Measurements from ENCODE around the gene IRGQ.
"Not testable (repeated sequence)": the region's sequence is repeated elsewhere in the genome, so short reads cannot be mapped to it uniquely, and the experiment has no call there.

Gene IRGQ

DNA sequence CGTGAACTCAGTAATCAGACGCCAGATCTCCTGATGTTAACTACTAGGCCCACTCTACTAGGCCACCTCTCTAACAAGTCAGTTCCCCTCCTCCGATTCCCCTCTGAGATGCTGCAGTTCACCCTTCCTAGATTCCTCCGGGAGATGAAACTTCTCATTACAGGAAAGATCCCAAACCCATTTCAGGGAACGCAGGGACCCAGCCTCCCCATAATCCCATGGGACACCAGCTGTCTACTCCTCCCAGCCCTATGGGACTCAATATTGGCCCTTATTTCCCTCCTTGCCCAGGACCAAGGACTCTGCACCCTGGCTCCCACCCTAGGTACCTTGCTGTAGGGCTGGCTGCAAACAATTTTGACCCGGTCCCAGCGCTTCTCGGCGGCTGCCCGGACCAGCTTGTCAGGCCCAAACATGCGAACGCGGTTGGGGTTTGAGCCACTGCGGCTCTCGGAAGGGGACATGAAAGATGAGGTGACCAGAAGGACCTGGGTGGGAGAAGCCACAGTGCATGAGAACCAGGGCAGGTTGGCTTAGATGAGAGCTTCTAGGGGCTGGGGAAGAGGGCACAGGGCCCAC is 41.5 kb downstream of the IRGQ start:
- DNase-seq (ENCODE audit: low spot score in 2 of 2) = no peak
- H3K27ac Mint-ChIP-seq (ENCODE audit: low read depth) = no peak overlapping the region
- peaks cover 33% of the 10 kb centered on the region for H3K36me3 Mint-ChIP-seq (ENCODE audit: insufficient read depth)
- no peaks in the 10 kb centered on the region for H3K27me3 Mint-ChIP-seq
- no peaks in the 10 kb centered on the region for H3K9me3 Mint-ChIP-seq
- ATAC-seq (replicated peaks; ENCODE audit: extremely low read depth, poor library complexity, severe bottlenecking) = no peak
- H3K4me3 Mint-ChIP-seq = no peak overlapping the region
- peaks cover 24% of the 10 kb centered on the region for H3K4me1 Mint-ChIP-seq

DNA sequence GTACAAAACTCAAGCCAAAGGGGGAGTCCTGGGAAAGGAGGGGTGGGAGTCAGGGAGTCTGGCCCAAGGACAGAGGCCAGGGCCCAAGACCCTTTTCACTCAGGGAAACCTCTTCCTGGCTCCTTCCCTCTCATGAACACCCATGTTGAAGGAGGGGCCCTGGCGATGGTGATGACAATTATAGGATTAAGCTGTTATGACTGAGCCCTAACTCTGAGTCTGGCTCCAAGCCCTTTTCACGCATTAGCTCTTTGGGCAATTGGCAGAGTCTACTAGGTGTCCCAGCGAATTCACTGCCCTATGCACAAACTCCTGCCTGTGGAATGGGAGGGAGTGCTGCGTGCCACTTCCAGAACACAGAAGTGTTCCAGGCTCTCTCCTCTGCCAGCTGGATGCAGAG is 42.3 kb downstream of the IRGQ start:
- no peaks in the 10 kb centered on the region for H3K9me3 Mint-ChIP-seq

DNA sequence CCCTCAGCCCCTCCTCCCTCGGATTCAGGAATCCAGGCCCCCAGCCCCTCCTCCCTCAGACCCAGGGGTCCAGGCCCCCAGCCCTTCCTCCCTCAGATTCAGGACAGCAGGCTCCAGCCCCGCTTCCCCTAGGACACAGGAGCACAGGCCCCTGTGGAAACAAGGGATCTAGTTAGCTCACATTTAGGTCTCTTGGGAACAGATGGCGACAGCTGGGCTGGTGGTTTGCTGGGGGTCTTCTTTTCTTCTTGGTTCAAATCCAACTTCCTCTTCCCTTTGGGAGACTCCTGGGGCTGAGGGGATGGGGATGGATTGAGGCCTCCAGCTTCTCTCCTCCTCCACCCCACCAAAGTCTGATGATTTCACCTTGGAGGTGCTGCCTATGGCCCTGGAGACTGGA is 43.3 kb downstream of the IRGQ start:
- no peaks in the 10 kb centered on the region for H3K27me3 Mint-ChIP-seq
- H3K4me1 Mint-ChIP-seq = peaks cover 24% of the 10 kb centered on the region
- H3K27ac Mint-ChIP-seq (ENCODE audit: low read depth) = peak overlapping the region; percentile 74
- H3K9me3 Mint-ChIP-seq = no peaks in the 10 kb centered on the region
- H3K36me3 Mint-ChIP-seq (ENCODE audit: insufficient read depth) = peaks cover 31% of the 10 kb centered on the region
- DNase-seq (ENCODE audit: low spot score in 2 of 2) (no peak), ATAC-seq (replicated peaks; ENCODE audit: extremely low read depth, poor library complexity, severe bottlenecking) (no peak)
- no peak overlapping the region for H3K4me3 Mint-ChIP-seq

More for the DNA sequence above, 42.3 kb downstream of the IRGQ start:
- peak overlapping the region; percentile 74 for H3K27ac Mint-ChIP-seq (ENCODE audit: low read depth)
- ATAC-seq (replicated peaks; ENCODE audit: extremely low read depth, poor library complexity, severe bottlenecking) = no peak
- H3K27me3 Mint-ChIP-seq = no peaks in the 10 kb centered on the region
- H3K4me1 Mint-ChIP-seq = peaks cover 24% of the 10 kb centered on the region
- peaks cover 33% of the 10 kb centered on the region for H3K36me3 Mint-ChIP-seq (ENCODE audit: insufficient read depth)
- no peak for DNase-seq (ENCODE audit: low spot score in 2 of 2)
- no peak overlapping the region for H3K4me3 Mint-ChIP-seq

DNA sequence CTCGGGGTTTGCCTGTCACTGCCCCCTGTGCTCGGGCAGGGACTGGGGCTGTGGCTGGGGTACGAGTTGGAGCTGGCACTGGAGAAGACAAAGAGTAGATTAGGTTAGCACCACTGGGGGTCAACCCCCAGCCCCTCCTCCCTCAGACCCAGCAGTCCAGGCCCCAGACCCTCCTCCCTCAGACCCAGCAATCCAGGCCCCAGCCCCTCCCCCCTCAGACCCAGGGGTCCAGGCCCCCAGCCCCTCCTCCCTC is 43.8 kb downstream of the IRGQ start:
- H3K27ac Mint-ChIP-seq (ENCODE audit: low read depth) = no peak overlapping the region
- peaks cover 30% of the 10 kb centered on the region for H3K36me3 Mint-ChIP-seq (ENCODE audit: insufficient read depth)
- peaks cover 24% of the 10 kb centered on the region for H3K4me1 Mint-ChIP-seq
- no peak overlapping the region for H3K4me3 Mint-ChIP-seq
- DNase-seq (ENCODE audit: low spot score in 2 of 2) (no peak), ATAC-seq (replicated peaks; ENCODE audit: extremely low read depth, poor library complexity, severe bottlenecking) (no peak)
- no peaks in the 10 kb centered on the region for H3K9me3 Mint-ChIP-seq
- no peaks in the 10 kb centered on the region for H3K27me3 Mint-ChIP-seq

DNA sequence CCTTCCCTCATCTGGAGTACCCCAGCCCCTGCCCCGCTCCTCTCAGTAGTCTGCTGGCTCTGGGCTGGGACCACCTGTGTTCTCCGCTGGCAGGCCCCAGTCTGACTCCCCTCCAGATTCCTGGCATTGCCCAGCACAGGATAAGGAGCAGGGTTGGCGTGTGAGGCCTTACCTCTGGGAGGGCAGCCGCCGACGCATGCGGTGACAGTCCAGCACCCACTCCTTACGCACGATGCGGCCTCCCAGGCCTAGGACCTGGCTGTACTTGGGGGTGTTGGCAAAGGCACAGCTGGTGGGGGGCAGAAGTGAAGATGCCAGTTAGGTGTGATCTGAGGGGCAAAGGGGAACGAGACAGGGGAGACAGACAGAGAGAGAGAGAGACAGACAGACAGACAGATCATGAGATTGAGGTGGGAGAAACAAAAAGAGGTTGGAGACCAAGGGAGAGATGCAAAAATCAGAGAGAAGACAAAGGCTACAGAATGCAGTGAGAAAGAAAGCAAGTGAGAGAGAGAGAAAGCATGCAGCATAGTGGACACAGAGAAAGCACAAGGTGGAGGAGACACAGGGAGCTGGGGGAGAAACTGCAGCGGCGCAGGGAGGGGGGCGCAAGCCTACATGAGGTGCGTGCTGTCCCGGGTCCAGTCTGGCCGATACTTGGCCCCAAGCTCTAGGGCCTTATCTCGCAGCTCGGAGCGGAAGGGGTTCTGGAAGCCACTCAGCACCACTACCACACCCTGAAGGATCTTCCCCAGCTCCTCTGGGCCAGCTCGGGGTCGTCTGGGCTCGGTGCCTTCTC is 44.3 kb downstream of the IRGQ start:
- Mint-ChIP-seq H3K27ac (ENCODE audit: low read depth) (peak overlapping the region; percentile 64), H3K4me3 (no peak overlapping the region), H3K4me1 (peaks cover 24% of the 10 kb centered on the region), H3K9me3 (no peaks in the 10 kb centered on the region), H3K27me3 (no peaks in the 10 kb centered on the region), H3K36me3 (ENCODE audit: insufficient read depth) (peaks cover 30% of the 10 kb centered on the region)
- ATAC-seq (replicated peaks; ENCODE audit: extremely low read depth, poor library complexity, severe bottlenecking) (no peak), DNase-seq (ENCODE audit: low spot score in 2 of 2) (no peak)

DNA sequence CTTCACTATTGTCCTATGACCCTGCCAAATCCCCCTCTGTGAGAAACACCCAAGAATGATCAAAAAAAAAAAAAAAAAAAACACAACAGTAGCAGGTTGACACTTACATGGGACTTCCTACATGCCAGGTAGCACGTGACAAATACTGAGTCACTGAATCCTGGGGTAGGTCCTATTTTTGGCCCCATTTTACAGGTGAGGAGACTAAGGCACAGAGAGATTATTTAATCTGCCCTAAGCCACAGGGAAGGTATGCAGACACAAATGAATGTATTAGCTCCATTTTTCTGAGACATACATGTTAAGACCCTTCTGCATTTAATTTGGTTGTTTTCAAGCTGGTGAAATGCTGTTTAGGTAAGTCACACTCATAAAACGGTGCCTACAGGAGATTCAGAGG is 47.2 kb downstream of the IRGQ start:
- no peak overlapping the region for H3K4me3 Mint-ChIP-seq
- peaks cover 30% of the 10 kb centered on the region for H3K36me3 Mint-ChIP-seq (ENCODE audit: insufficient read depth)
- DNase-seq (ENCODE audit: low spot score in 2 of 2) (no peak), ATAC-seq (replicated peaks; ENCODE audit: extremely low read depth, poor library complexity, severe bottlenecking) (no peak)
- H3K9me3 Mint-ChIP-seq = no peaks in the 10 kb centered on the region
- peaks cover 6% of the 10 kb centered on the region for H3K4me1 Mint-ChIP-seq
- no peaks in the 10 kb centered on the region for H3K27me3 Mint-ChIP-seq
- H3K27ac Mint-ChIP-seq (ENCODE audit: low read depth) = no peak overlapping the region

DNA sequence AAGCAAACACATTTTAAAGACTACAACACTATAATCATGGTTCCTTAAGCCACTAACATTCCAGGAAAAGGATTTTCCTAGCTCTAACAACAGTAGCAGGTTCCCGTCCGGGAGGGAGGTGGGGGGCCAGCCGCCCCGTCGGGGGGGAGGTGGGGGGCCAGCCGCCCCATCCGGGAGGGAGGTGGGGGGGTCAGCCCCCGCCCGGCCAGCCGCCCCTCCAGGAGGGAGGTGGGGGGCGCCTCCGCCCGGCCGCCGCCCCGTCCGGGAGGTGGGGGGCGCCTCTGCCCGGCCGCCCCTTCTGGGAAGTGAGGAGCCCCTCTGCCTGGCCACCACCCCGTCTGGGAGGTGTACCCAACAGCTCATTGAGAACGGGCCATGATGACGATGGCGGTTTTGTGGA is 48.0 kb downstream of the IRGQ start:
- H3K9me3 Mint-ChIP-seq; ATAC-seq (replicated peaks; ENCODE audit: extremely low read depth, poor library complexity, severe bottlenecking); H3K27me3 Mint-ChIP-seq; H3K4me1 Mint-ChIP-seq; H3K4me3 Mint-ChIP-seq; DNase-seq (ENCODE audit: low spot score in 2 of 2); H3K27ac Mint-ChIP-seq (ENCODE audit: low read depth): not testable (repeated sequence)
- H3K36me3 Mint-ChIP-seq (ENCODE audit: insufficient read depth) = peaks cover 27% of the 10 kb centered on the region

DNA sequence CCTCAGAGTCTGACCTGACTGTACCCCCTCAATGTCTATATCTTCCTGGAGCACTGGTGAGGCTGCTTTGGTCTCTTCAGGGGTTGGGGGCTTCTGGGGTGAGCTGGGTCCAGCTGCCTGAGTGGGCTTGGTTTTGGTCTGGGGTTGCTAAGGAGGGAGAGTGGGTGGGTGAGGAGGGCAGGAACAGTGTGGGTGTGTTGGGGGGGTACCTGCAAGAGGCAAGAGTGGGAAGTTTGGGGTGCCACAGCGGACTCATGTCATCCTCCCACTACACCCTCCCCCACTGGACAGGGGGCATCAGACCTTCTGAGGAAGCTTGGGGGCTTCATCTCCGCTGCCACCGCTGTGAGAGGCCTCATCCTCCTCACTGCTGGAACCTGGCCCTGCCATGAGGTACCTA is 49.4 kb downstream of the IRGQ start:
- Mint-ChIP-seq H3K9me3 (no peaks in the 10 kb centered on the region), H3K4me3 (no peak overlapping the region), H3K36me3 (ENCODE audit: insufficient read depth) (peaks cover 29% of the 10 kb centered on the region), H3K27ac (ENCODE audit: low read depth) (no peak overlapping the region), H3K4me1 (peaks cover 3% of the 10 kb centered on the region), H3K27me3 (no peaks in the 10 kb centered on the region)
- no peak for ATAC-seq (replicated peaks; ENCODE audit: extremely low read depth, poor library complexity, severe bottlenecking)
- no peak for DNase-seq (ENCODE audit: low spot score in 2 of 2)

DNA sequence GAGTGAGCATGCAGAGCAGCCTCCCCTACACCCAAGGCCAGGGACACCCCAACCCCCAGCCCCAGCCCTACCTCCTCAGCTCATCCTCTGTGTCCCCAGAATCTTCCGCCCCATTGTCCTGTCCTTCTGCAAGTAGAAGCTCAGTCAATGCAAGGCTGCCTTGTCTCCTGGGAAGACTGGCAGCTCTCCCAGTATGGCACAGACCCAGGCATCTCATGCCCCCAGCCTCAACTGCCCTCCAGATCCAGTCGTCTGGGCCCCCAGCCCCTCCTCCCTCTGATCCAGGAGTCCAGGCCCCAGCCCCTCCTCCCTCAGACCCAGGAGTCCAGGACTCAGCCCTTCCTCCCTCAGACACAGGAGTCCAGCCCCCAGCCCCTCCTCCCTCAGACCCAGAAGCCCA is 50.0 kb downstream of the IRGQ start:
- H3K4me1 Mint-ChIP-seq = no peaks in the 10 kb centered on the region
- ATAC-seq (replicated peaks; ENCODE audit: extremely low read depth, poor library complexity, severe bottlenecking) = no peak
- H3K27me3 Mint-ChIP-seq = no peaks in the 10 kb centered on the region
- H3K36me3 Mint-ChIP-seq (ENCODE audit: insufficient read depth) = peaks cover 27% of the 10 kb centered on the region
- no peaks in the 10 kb centered on the region for H3K9me3 Mint-ChIP-seq
- no peak overlapping the region for H3K27ac Mint-ChIP-seq (ENCODE audit: low read depth)
- no peak for DNase-seq (ENCODE audit: low spot score in 2 of 2)
- H3K4me3 Mint-ChIP-seq = no peak overlapping the region

DNA sequence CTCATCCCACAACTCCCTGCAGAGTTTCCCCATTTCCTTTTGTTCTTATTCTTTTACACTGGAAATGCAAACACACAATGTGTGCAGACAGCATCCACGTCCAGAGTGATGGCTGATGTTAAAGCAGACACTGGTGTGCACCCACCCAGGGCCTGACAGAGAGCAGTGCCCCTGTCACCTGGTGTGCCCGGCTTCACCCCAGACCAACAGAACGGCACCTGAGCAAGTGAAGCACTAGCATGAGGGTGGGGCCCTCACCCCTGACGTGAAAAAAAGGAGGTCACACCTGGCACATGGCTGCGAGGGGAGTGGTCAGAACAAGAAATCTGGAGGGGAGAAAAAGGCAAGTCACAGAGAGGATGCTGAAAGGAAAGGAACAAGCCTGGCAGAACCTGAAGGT is 50.7 kb downstream of the IRGQ start:
- no peak for DNase-seq (ENCODE audit: low spot score in 2 of 2)
- Mint-ChIP-seq H3K36me3 (ENCODE audit: insufficient read depth) (peaks cover 23% of the 10 kb centered on the region), H3K4me3 (peak overlapping the region; percentile 45), H3K9me3 (no peaks in the 10 kb centered on the region), H3K27ac (ENCODE audit: low read depth) (no peak overlapping the region), H3K27me3 (no peaks in the 10 kb centered on the region), H3K4me1 (no peaks in the 10 kb centered on the region)
- no peak for ATAC-seq (replicated peaks; ENCODE audit: extremely low read depth, poor library complexity, severe bottlenecking)

DNA sequence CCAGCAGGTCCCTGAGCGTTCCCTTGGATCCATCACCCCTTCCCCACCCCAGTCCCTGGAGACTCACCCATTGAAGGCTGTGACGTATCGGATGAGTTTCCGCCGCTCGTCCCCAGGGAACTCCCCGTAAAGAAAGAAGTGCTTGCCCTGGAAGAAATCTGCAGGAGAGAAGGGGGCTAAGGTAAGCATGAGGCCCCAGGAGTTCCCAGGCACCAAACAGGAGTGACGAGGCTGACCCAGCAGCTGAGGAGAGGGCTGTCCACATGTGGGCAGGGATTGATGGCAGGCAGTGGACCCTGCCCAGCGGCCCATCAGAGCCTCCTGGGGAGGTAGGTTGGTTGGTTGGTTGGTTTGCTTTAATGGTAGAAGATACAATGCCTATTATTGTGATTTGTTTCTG is 51.9 kb downstream of the IRGQ start:
- DNase-seq (ENCODE audit: low spot score in 2 of 2) (no peak), ATAC-seq (replicated peaks; ENCODE audit: extremely low read depth, poor library complexity, severe bottlenecking) (no peak)
- Mint-ChIP-seq H3K9me3 (peaks cover 3% of the 10 kb centered on the region), H3K4me1 (no peaks in the 10 kb centered on the region), H3K27ac (ENCODE audit: low read depth) (peak overlapping the region; percentile 35), H3K27me3 (no peaks in the 10 kb centered on the region), H3K36me3 (ENCODE audit: insufficient read depth) (peaks cover 17% of the 10 kb centered on the region), H3K4me3 (no peak overlapping the region)

DNA sequence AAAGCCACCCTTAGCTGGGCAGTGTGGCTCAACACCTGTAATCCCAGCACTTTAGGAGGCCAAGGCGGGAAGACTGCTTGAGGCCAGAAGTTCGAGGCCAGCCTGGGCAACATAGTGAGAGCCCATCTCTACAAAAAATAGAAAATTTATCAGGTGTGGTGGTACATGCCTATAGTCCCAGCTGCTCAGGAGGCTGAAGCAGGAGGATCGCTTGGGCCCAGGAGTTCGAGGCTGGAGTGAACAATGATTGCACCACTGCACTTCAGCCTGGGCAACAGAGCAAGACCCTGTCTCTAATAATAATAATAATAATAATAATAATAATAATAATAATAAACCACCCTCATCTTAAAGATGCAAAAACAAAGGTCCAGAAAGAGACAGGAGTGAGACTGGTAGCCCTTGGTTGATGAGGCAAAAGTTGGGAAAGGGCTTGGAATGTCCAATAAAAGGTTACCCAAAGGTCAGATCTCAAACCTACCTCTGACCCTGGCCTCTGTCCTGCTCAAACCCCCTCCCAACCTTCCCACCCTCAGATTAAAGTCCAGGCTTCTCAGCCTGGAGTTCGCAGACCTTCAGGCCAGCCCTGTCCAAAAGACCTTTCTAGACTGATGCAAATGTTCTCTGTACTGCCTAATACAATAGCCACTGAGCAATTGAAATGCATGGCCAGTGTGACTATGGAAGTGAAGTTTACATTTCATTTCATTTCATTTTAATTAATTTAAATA is 53.8 kb downstream of the IRGQ start:
- Mint-ChIP-seq H3K9me3 (peaks cover 11% of the 10 kb centered on the region), H3K4me3 (no peak overlapping the region), H3K4me1 (no peaks in the 10 kb centered on the region), H3K36me3 (ENCODE audit: insufficient read depth) (peaks cover 16% of the 10 kb centered on the region), H3K27me3 (no peaks in the 10 kb centered on the region), H3K27ac (ENCODE audit: low read depth) (no peak overlapping the region)
- DNase-seq (ENCODE audit: low spot score in 2 of 2) (no peak), ATAC-seq (replicated peaks; ENCODE audit: extremely low read depth, poor library complexity, severe bottlenecking) (no peak)

DNA sequence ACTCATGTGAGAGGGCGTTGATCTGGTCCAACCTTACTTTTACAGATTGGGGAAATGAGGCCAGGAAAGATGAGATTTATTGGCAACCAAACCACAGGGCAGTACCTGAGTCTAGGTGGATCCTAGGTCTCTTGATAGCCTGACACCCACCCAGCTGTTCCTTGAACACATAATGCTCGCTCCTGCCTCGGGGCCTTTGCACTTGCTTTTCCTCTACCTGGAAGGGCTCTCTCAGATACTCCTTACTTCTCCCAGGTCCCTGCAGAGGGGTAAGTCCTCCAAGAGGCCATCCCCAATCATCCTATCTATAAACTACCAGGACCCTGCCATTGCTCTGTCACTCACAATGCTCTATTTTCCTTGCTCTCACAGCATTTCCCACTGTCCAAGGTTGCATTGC is 55.6 kb downstream of the IRGQ start:
- Mint-ChIP-seq H3K4me3 (no peak overlapping the region), H3K36me3 (ENCODE audit: insufficient read depth) (peaks cover 15% of the 10 kb centered on the region), H3K9me3 (peaks cover 11% of the 10 kb centered on the region), H3K4me1 (peaks cover 3% of the 10 kb centered on the region), H3K27me3 (no peaks in the 10 kb centered on the region), H3K27ac (ENCODE audit: low read depth) (no peak overlapping the region)
- ATAC-seq (replicated peaks; ENCODE audit: extremely low read depth, poor library complexity, severe bottlenecking) = no peak
- no peak for DNase-seq (ENCODE audit: low spot score in 2 of 2)

Data from central memory CD8-positive, alpha-beta T cell (primary cell).